DND-41 (cell line): ENCODE data around the gene LYVE1.

ENCODE experiments used
- ATAC-seq: fragments of 200-7000 bp; cut with Tn5 transposase; 3 replicates; pipeline ENCODE4 v1.9.1; 2021; ENCODE audit warnings: low read depth; ENCODE audit not compliant: insufficient read depth
- DNase-seq: peaks from one replicate; pipeline ENCODE4 v3.0.0-alpha.2; 2020
- H2AFZ ChIP-seq: 2 replicates; pipeline ENCODE4 v1.6.0; 2012; ENCODE audit warnings: low read depth, low read length
- H3K27ac ChIP-seq: 2 replicates; pipeline ENCODE4 v1.5.1; 2012; ENCODE audit warnings: low read length, inconsistent platforms
- H3K27me3 ChIP-seq: fragments of 200-600 bp; sonication (generic); 2 replicates; pipeline ENCODE4 v1.6.0; 2012; ENCODE audit warnings: low read length, mild to moderate bottlenecking, inconsistent platforms; ENCODE audit not compliant: insufficient read depth, poor library complexity
- H3K36me3 ChIP-seq: 2 replicates; pipeline ENCODE4 v1.5.1; 2012; ENCODE audit warnings: low read length, inconsistent platforms; ENCODE audit not compliant: insufficient read depth
- H3K4me1 ChIP-seq: 2 replicates; pipeline ENCODE4 v1.5.1; 2012; ENCODE audit warnings: mild to moderate bottlenecking, low read length; ENCODE audit not compliant: insufficient read depth
- H3K4me2 ChIP-seq: 2 replicates; pipeline ENCODE4 v1.6.0; 2012; ENCODE audit warnings: mild to moderate bottlenecking, moderate library complexity, low read length, inconsistent platforms; ENCODE audit not compliant: insufficient read depth
- H3K4me3 ChIP-seq, 2 experiments: fragments of 200-600 bp in 1 of 2; shearing (Covaris generic) in 1 of 2; 2 replicates each; pipeline ENCODE4 v1.5.1; 2012 to 2016; ENCODE audit warnings: inconsistent platforms in 2 of 2, low read length in 2 of 2, mild to moderate bottlenecking in 2 of 2, low read depth in 1 of 2, moderate library complexity in 1 of 2
- H3K79me2 ChIP-seq: 2 replicates; pipeline ENCODE4 v1.6.0; 2012; ENCODE audit warnings: low read length, inconsistent platforms; ENCODE audit not compliant: insufficient read depth
- H3K9ac ChIP-seq: 2 replicates; pipeline ENCODE4 v1.6.0; 2012; ENCODE audit warnings: low read depth, mild to moderate bottlenecking, inconsistent platforms, low read length, moderate library complexity
- H3K9me3 ChIP-seq: 2 replicates; pipeline ENCODE4 v1.5.1; 2012; ENCODE audit warnings: low read length, moderate library complexity, mild to moderate bottlenecking, inconsistent platforms; ENCODE audit not compliant: insufficient read depth, severe bottlenecking
- H4K20me1 ChIP-seq: 2 replicates; pipeline ENCODE4 v1.6.0; 2012; ENCODE audit warnings: low read length; ENCODE audit not compliant: insufficient read depth
- CTCF ChIP-seq: IDR thresholded peaks from 2 replicates; pipeline ENCODE4 v1.5.1; 2012; ENCODE audit warnings: borderline replicate concordance, low read length, moderate library complexity, mild to moderate bottlenecking; ENCODE audit not compliant: poor library complexity, severe bottlenecking; ENCODE audit errors: extremely low read depth
- EZH2 ChIP-seq: IDR thresholded peaks from 3 replicates; pipeline ENCODE4 v1.6.1; 2012; ENCODE audit warnings: borderline replicate concordance, low read depth, mild to moderate bottlenecking, moderate library complexity, low read length, inconsistent platforms; ENCODE audit not compliant: severe bottlenecking

LYVE1 gene

GRCh38 chr11:10533323-10533722, 35.1 kb downstream of the LYVE1 start:
- H4K20me1 ChIP-seq = no peaks in the 10 kb centered on the region
- no peaks in the 10 kb centered on the region for H3K4me1 ChIP-seq
- no peaks in the 10 kb centered on the region for H3K9me3 ChIP-seq
- TF ChIP-seq CTCF (no peak), EZH2 (no peak)
- H3K27me3 ChIP-seq = no peaks in the 10 kb centered on the region
- ATAC-seq (no peak), DNase-seq (no peak)
- peaks cover 35% of the 10 kb centered on the region; the same call in 1 of the 2 replicates for H3K36me3 ChIP-seq
- no peaks in the 10 kb centered on the region for H3K79me2 ChIP-seq
- H3K4me3 ChIP-seq = no peak overlapping the region
- no peak overlapping the region for H3K9ac ChIP-seq
- H3K4me2 ChIP-seq = no peak overlapping the region
- no peak overlapping the region for H3K27ac ChIP-seq
- no peak overlapping the region for H2AFZ ChIP-seq

- no peaks in the 10 kb centered on the region for H4K20me1 ChIP-seq
- no peak overlapping the region for H3K4me2 ChIP-seq
- DNase-seq (no peak), ATAC-seq (no peak)
- no peak overlapping the region for H3K9ac ChIP-seq
- H3K27ac ChIP-seq = no peak overlapping the region
- no peak overlapping the region for H2AFZ ChIP-seq
- H3K4me1 ChIP-seq = no peaks in the 10 kb centered on the region
- TF ChIP-seq CTCF (no peak), EZH2 (no peak)
- H3K36me3 ChIP-seq = peaks cover 38% of the 10 kb centered on the region; the same call in 1 of the 2 replicates
- H3K9me3 ChIP-seq = no peaks in the 10 kb centered on the region
- no peaks in the 10 kb centered on the region for H3K27me3 ChIP-seq
- H3K79me2 ChIP-seq = no peaks in the 10 kb centered on the region
- H3K4me3 ChIP-seq = no peak overlapping the region
Measured at GRCh38 chr11:10532526-10532925, 35.9 kb downstream of the LYVE1 start.

- H3K79me2 ChIP-seq = no peaks in the 10 kb centered on the region
- no peaks in the 10 kb centered on the region for H3K4me1 ChIP-seq
- TF ChIP-seq EZH2 (no peak), CTCF (no peak)
- H3K27me3 ChIP-seq = no peaks in the 10 kb centered on the region
- H3K4me2 ChIP-seq = no peak overlapping the region
- no peak overlapping the region for H2AFZ ChIP-seq
- no peaks in the 10 kb centered on the region for H4K20me1 ChIP-seq
- no peak overlapping the region for H3K27ac ChIP-seq
- no peak overlapping the region for H3K9ac ChIP-seq
- no peak overlapping the region for H3K4me3 ChIP-seq
- peaks cover 65% of the 10 kb centered on the region for H3K36me3 ChIP-seq
- DNase-seq = no peak
- H3K9me3 ChIP-seq = no peaks in the 10 kb centered on the region
- ATAC-seq = no peak
Measured at GRCh38 chr11:10529279-10529678, 39.2 kb downstream of the LYVE1 start.

- Histone ChIP-seq H3K9ac (no peak overlapping the region), H3K36me3 (peaks cover 68% of the 10 kb centered on the region), H3K27me3 (no peaks in the 10 kb centered on the region), H3K9me3 (no peaks in the 10 kb centered on the region), H4K20me1 (no peaks in the 10 kb centered on the region), H3K4me1 (no peaks in the 10 kb centered on the region), H3K4me3 (no peak overlapping the region), H3K4me2 (no peak overlapping the region), H3K79me2 (no peaks in the 10 kb centered on the region), H2AFZ (no peak overlapping the region), H3K27ac (no peak overlapping the region)
- no peak for ATAC-seq
- no peak for DNase-seq
- TF ChIP-seq EZH2 (no peak), CTCF (no peak)
Measured at GRCh38 chr11:10528121-10528520, 40.3 kb downstream of the LYVE1 start.
